Fibroblast of skin of left biceps (primary cell): ENCODE results near the gene BDH2.

Experiments
- DNase-seq, 2 experiments: peaks; one replicate each; pipeline ENCODE4 v3.0.0-alpha.2; 2013; ENCODE audit warnings: low read depth in 2 of 2

The BDH2 gene

DNA sequence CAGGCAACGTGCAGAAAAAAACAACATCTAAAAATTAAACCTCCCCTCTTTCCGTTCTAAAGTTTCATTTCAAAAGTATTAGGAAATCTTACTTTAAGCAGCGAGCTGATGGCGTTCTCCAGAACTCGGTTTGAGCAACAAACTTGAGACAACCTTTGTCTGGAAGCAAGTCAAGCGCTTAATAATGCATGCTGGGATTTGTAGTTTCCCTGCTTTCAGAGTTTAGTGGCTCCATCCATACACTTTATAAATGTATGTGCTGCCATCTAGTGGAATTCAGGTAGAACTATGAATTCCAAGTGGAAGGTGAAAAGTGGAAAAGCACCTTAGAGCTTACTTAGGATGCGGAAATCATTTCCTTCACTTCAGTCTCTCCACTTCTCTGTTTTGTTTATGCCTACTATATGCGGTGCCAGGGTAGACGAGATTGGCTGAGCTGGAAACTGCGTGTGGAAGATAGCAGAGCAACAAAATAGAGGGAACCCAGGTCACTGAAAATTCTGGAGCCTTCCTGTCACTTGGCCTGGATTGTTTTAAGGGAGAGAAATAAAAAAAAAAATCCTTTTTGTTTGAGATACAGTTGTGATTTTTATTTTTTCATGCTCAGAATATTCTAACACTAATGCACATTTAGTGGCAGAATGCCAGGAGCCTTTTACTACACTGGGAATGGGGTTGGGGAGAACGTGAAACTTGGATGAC lies at the start of gene BDH2:
Gene BDH2, minus strand, starts transcription at position 144 of the 702 bp plus-strand sequence. CDS start 3,580 bp downstream, outside the sequence.
- peak; percentile 87 to 89 for DNase-seq

DNA sequence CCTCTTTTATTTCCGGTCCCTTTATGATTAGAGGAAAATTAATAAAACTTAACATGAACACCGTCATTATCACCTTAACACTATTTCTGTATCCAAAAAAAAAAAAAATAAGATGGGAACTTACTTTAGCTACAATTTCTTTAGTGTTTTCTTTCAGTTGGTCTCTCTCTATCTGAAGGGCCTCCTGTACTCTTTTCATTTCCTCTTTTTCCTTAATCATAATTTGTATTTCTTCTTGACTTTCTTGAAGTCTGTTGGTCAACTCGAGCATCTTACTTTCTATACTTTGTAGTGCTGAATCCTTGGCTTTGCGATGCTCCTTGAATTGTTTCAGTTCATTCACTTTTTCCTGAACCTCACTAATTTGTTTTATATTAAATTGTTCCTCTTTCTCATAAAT lies 45.3 kb upstream of the BDH2 start:
- no peak for DNase-seq

DNA sequence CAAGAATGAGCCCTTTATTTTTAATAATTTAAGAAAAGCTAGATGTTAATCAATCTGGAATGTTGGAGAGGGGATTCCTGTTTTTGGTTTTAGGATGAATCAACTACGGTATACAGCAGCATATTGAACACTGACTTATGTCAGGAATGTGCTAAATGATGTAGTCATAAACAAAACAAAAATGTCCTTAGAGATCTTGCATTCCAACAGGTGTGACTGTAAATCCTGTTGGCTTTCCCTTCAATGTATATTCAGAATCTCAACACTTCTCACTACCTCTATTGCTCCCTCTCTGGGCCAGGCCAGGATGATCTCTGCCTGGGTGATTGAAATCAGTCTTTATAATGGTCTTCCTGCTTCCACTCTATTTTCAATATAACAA lies 37.8 kb upstream of the BDH2 start:
- peak in 1 of 2 experiments; percentile 11 for DNase-seq

DNA sequence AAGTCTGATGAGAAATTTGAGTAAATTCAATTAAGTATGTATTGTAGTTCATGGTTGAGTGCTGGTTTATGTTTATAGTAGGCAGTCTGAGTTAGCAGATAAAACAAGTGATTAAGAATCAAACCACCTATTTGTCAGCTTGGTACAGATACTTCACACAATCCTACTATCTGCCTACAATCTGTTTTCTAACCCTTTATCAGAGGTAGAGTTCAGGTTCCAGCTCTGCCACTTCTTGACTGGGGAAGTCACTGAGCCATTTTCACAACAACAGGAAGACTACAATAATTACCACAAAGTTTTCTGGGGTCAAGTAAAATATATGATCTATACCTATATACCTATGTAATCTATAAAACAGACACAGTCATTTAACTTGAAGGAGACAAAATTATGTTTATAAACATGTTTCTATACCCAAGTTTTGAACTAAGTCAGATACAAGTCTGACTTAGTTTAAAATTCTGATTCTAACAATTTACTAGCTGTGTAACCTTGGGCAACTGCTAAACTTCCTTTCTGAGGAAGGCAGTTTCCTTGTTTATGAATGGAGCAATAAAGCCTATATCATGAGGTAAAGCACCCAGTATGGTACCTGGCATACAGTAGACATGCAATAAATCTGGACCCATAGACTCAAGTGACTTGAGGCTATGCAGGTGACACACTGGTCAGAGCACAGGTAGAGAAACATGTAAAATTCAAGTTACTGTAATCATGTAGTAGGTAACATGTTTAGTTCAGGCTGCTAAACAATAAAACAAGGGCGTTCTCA lies 37.2 kb upstream of the BDH2 start:
- DNase-seq: no peak

GRCh38 chr4:103129174-103129573 lies 29.5 kb upstream of the BDH2 start:
- DNase-seq: no peak

- no peak for DNase-seq
These were observed 26.5 kb upstream of the BDH2 start for GRCh38 chr4:103126126-103126525.

DNA sequence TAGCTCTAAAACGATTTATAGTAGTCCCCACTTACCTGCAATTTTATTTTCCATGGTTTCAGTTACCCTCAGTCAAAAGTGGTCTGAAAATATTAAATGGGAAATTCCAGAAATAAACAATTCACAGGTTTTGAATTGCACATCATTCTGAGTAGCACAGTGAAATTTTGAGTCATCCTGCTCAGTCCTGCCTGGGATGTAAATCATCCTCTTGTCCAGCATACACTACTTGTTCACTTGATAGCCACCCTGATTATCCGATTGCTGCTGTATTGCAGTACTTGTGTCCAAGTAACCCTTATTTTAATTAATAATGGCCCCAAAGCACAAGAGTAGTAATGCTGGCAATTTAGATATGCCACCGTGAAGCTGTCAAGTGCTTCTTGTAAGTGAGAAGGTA lies 23.5 kb upstream of the BDH2 start:
- DNase-seq: no peak

GRCh38 chr4:103118166-103118565 lies 18.5 kb upstream of the BDH2 start:
- DNase-seq: peak; percentile 6 to 21

GRCh38 chr4:103111598-103111997 lies 12.0 kb upstream of the BDH2 start:
- DNase-seq: no peak

GRCh38 chr4:103108542-103108941 lies 8.9 kb upstream of the BDH2 start:
- DNase-seq: no peak

- DNase-seq: no peak
These were observed 6.1 kb upstream of the BDH2 start for GRCh38 chr4:103105558-103106356.

DNA sequence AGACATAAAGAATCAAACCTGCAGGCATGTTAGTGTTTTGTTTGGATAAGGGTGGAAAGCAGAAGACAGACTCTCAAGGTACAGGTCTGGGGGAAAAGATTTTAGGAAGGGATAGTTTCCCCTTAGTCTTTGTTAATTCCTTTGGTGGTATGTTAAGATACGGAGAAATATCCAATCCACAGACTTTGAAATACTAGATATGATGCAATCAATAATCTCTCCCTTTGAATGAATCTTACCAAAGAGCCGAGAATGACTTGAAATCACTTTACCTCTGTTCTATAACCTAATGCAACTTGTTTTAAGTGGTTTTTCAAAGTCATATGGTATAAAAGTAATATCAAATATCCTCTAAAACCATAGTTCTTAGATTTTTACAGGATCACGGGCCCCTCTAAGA lies 5.3 kb upstream of the BDH2 start:
- no peak for DNase-seq

- DNase-seq: no peak
These were observed 1.1 kb upstream of the BDH2 start for GRCh38 chr4:103100691-103101090.

- no peak for DNase-seq
These were observed 736 bp downstream of the BDH2 start for GRCh38 chr4:103098756-103099440.

- no peak for DNase-seq
These were observed 1.3 kb downstream of the BDH2 start for GRCh38 chr4:103098341-103098740.

- no peak for DNase-seq
These were observed 2.5 kb downstream of the BDH2 start for GRCh38 chr4:103097112-103097511.

- DNase-seq: no peak
These were observed 4.6 kb downstream of the BDH2 start for GRCh38 chr4:103095080-103095479.

DNA sequence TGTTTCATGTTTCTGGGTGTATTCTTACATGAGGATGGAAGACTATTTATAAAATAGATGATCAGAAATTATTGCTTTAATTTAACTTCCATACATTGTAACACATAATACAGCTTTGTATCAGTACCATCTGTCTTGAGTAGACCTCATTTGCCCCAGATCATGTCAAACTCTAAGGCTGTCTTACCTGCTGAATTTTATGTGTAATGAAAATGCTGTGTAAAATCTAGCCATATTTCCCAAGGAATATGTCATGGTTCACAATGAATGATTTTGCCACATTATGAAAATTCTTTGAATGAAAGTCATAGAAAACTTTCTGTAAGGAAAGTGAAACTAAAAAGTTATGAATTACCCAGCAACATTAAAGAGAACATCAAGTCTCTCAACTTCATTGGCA lies 7.4 kb downstream of the BDH2 start:
- no peak for DNase-seq

GRCh38 chr4:103091601-103092223 lies 7.9 kb downstream of the BDH2 start:
- DNase-seq: peak; percentile 24 to 25

GRCh38 chr4:103089481-103089880 lies 10.2 kb downstream of the BDH2 start:
- no peak for DNase-seq

DNA sequence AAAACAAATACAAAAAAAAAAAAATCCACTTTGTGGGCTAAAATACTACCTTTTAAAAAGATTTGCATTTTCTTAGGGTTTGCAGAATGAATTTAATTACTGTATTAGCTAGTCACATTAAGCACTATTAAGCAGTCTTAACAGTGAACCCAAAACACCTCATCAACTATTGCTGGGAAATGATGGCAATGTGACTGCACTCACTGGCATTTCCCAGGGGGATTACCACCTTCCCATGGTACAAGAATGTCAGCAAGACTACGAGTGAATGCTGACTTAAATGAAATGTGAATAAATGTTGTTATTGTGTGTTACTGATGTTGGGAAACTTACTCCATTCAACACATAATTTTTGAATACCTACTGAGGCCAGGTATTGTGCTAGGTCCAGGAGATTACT lies 13.1 kb downstream of the BDH2 start:
- DNase-seq: no peak
